ENCODE data around the gene GNLY.

GRCh38 chr2:85692039-85692645, 2.0 kb upstream of the GNLY start:
- TF ChIP-seq CTCF (IDR thresholded peaks at IDR 0.05 in 4 of 5, conservative IDR thresholded peaks at IDR 0.05 in 1 of 5) (no peak), POLR2A (IDR thresholded peaks at IDR 0.05) (no peak)

All from gastrocnemius medialis (tissue), 4 donors.